GM23338 (cell line): ENCODE measurements around the gene SCP2.

Experiments used
- EZH2phosphoT487 ChIP-seq: fragments of 200-600 bp; sonication (generic); IDR thresholded peaks from one replicate; pipeline ENCODE4 v1.8.1; 2018; ENCODE audit warnings: antibody characterized with exemption; ENCODE audit not compliant: unreplicated experiment
- REST ChIP-seq: IDR thresholded peaks from one replicate; pipeline ENCODE4 v1.6.1; 2018; ENCODE audit warnings: antibody characterized with exemption; ENCODE audit not compliant: unreplicated experiment
- STAT1 ChIP-seq: IDR thresholded peaks from one replicate; pipeline ENCODE4 v1.6.1; 2016; ENCODE audit warnings: antibody characterized with exemption; ENCODE audit not compliant: unreplicated experiment
- TF ChIP-seq, protein P1 (sequence below), 2 experiments: fragments of 200-600 bp in 1 of 2; sonication (generic) in 1 of 2; conservative IDR thresholded peaks; 2 replicates each; pipeline versions ENCODE4 v1.5.1 to v1.6.1; 2016 to 2017; ENCODE audit warnings: antibody characterized with exemption in 2 of 2, low read depth in 2 of 2, mild to moderate bottlenecking in 2 of 2, moderate library complexity in 1 of 2

- TF ChIP-seq REST, result no peak
- TF ChIP-seq, protein P1, sequence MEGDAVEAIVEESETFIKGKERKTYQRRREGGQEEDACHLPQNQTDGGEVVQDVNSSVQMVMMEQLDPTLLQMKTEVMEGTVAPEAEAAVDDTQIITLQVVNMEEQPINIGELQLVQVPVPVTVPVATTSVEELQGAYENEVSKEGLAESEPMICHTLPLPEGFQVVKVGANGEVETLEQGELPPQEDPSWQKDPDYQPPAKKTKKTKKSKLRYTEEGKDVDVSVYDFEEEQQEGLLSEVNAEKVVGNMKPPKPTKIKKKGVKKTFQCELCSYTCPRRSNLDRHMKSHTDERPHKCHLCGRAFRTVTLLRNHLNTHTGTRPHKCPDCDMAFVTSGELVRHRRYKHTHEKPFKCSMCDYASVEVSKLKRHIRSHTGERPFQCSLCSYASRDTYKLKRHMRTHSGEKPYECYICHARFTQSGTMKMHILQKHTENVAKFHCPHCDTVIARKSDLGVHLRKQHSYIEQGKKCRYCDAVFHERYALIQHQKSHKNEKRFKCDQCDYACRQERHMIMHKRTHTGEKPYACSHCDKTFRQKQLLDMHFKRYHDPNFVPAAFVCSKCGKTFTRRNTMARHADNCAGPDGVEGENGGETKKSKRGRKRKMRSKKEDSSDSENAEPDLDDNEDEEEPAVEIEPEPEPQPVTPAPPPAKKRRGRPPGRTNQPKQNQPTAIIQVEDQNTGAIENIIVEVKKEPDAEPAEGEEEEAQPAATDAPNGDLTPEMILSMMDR (conservative IDR thresholded peaks at IDR 0.05; ENCODE audit: low read depth in 2 of 2), result no peak
- no peak for TF ChIP-seq STAT1
- TF ChIP-seq EZH2phosphoT487, result no peak
Observed at GRCh38 chr1:53023546-53023945, 96.5 kb downstream of the SCP2 start.
